ENCODE measurements around the gene LTB4R.

Gene LTB4R

GRCh38 chr14:24270537-24271133, 40.7 kb upstream of the LTB4R start:
- H3K27me3 ChIP-seq (ENCODE audit: low read depth, low read length), result no peaks in the 10 kb centered on the region
- peak overlapping the region; percentile 92 for H3K27ac ChIP-seq (ENCODE audit: low read length)
- peaks cover 28% of the 10 kb centered on the region in 2 donors for H3K36me3 ChIP-seq (ENCODE audit: control insufficient read depth in 1 of 2, insufficient read depth in 2 of 2, low read length in 2 of 2)
- no peaks in the 10 kb centered on the region for H3K9me3 ChIP-seq (ENCODE audit: control insufficient read depth in 1 of 2, low read length in 2 of 2)
- H3K4me1 ChIP-seq (ENCODE audit: control insufficient read depth in 1 of 2, insufficient read depth in 2 of 2, low read length in 2 of 2), result peaks cover 4 to 10% of the 10 kb centered on the region in 2 donors
- H3K4me3 ChIP-seq (ENCODE audit: low read depth in 1 of 2, low read length in 2 of 2), result peak overlapping the region; percentile 80 to 82

DNA sequence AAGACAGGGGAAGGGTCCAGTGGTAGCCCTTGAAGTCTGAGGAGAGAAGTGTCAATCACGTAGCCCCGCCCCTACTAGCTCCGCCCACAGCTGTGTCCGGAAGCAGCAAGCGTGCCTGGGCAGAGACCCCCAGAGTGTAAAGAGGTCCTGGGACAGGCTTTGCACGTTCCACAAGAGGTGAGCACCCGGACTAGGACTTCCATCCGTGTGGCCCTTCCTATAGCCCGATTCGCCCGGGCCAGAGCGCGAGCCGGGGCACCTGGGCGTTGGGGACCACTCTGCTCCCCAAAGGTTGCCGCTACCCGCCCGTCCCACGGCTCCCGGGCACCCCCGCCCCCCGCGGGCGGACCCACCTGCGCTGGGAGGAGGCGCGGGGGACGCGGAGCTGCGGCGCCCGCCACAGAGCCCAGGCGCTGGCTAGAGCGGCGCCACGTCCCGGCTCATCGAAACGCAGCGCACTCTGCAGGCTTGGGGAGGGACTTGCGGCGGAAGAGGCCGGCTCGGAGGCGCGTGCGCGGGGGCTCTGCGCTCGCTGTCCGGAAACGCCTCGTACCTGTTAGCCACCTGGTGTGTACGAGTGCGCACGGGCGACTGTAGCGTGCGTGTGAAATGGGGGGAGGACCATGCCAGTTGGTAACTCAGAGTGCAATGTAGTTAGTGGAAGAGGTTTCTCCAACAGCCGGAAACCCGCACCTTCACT, 40.0 kb upstream of the LTB4R start, which contains the start of gene RABGGTA:
Gene RABGGTA (minus strand): TSS at position 464 of the 700 bp plus-strand sequence. CDS start 482 bp downstream, outside the sequence.
- Histone ChIP-seq H3K36me3 (ENCODE audit: control insufficient read depth in 1 of 2, insufficient read depth in 2 of 2, low read length in 2 of 2) (peaks cover 24 to 25% of the 10 kb centered on the region in 2 donors), H3K4me1 (ENCODE audit: control insufficient read depth in 1 of 2, insufficient read depth in 2 of 2, low read length in 2 of 2) (peaks cover 4 to 10% of the 10 kb centered on the region in 2 donors), H3K27me3 (ENCODE audit: low read depth, low read length) (no peaks in the 10 kb centered on the region), H3K4me3 (ENCODE audit: low read depth in 1 of 2, low read length in 2 of 2) (peak within 1 kb of the TSS; percentile 80 to 82), H3K27ac (ENCODE audit: low read length) (peak within 1 kb of the TSS; percentile 92), H3K9me3 (ENCODE audit: control insufficient read depth in 1 of 2, low read length in 2 of 2) (no peaks in the 10 kb centered on the region)

- Histone ChIP-seq H3K27ac (ENCODE audit: low read length) (peak overlapping the region; percentile 92), H3K27me3 (ENCODE audit: low read depth, low read length) (no peaks in the 10 kb centered on the region), H3K4me3 (ENCODE audit: low read depth in 1 of 2, low read length in 2 of 2) (peak overlapping the region; percentile 80 to 82), H3K4me1 (ENCODE audit: control insufficient read depth in 1 of 2, insufficient read depth in 2 of 2, low read length in 2 of 2) (peaks cover 4 to 10% of the 10 kb centered on the region in 2 donors), H3K9me3 (ENCODE audit: control insufficient read depth in 1 of 2, low read length in 2 of 2) (no peaks in the 10 kb centered on the region), H3K36me3 (ENCODE audit: control insufficient read depth in 1 of 2, insufficient read depth in 2 of 2, low read length in 2 of 2) (peaks cover 18 to 19% of the 10 kb centered on the region in 2 donors)
Observed at GRCh38 chr14:24271834-24272263, 39.5 kb upstream of the LTB4R start.

- H3K9me3 ChIP-seq (ENCODE audit: control insufficient read depth in 1 of 2, low read length in 2 of 2), result no peaks in the 10 kb centered on the region
- no peaks in the 10 kb centered on the region for H3K27me3 ChIP-seq (ENCODE audit: low read depth, low read length)
- H3K36me3 ChIP-seq (ENCODE audit: control insufficient read depth in 1 of 2, insufficient read depth in 2 of 2, low read length in 2 of 2), result peaks cover 14% of the 10 kb centered on the region in 2 donors
- no peak overlapping the region for H3K4me3 ChIP-seq (ENCODE audit: low read depth in 1 of 2, low read length in 2 of 2)
- peaks cover 4 to 10% of the 10 kb centered on the region in 2 donors for H3K4me1 ChIP-seq (ENCODE audit: control insufficient read depth in 1 of 2, insufficient read depth in 2 of 2, low read length in 2 of 2)
- no peak overlapping the region for H3K27ac ChIP-seq (ENCODE audit: low read length)
Observed at GRCh38 chr14:24272467-24272866, 38.8 kb upstream of the LTB4R start.

DNA sequence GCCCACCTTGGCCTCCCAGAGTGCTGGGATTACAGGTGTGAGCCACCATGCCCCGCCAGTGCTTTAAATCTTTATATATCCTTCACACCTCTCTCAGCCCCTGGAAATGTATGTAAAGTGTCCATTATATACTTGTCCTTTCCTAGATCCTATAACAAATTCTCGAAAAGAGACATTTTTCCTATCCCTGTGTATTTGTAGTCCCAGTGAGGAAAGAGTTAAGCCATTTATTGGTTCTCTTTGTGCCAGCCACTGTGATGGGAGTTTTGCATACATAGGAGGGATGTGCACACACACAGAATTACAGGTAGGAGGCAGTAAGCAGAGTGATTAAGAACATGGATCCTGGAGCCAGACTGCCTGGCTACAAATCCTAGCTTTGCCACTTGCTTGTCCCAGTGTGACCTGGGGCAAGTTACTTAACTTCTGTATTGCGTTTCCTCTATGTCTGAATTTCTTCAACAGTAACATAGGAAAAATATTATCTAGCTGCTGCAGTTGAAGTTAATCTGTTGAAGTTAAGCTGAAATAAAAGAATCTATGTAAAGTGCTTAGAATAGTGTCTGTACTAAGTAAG, 37.8 kb upstream of the LTB4R start:
- Histone ChIP-seq H3K4me1 (ENCODE audit: control insufficient read depth in 1 of 2, insufficient read depth in 2 of 2, low read length in 2 of 2) (peaks cover 4 to 10% of the 10 kb centered on the region in 2 donors), H3K27me3 (ENCODE audit: low read depth, low read length) (no peaks in the 10 kb centered on the region), H3K27ac (ENCODE audit: low read length) (no peak overlapping the region)

GRCh38 chr14:24274101-24274543, 37.2 kb upstream of the LTB4R start:
- H3K4me1 ChIP-seq (ENCODE audit: control insufficient read depth in 1 of 2, insufficient read depth in 2 of 2, low read length in 2 of 2), result peaks cover 4 to 10% of the 10 kb centered on the region in 2 donors
- peaks cover 5 to 7% of the 10 kb centered on the region in 2 donors for H3K36me3 ChIP-seq (ENCODE audit: control insufficient read depth in 1 of 2, insufficient read depth in 2 of 2, low read length in 2 of 2)
- no peaks in the 10 kb centered on the region for H3K9me3 ChIP-seq (ENCODE audit: control insufficient read depth in 1 of 2, low read length in 2 of 2)
- H3K27ac ChIP-seq (ENCODE audit: low read length), result no peak overlapping the region
- no peaks in the 10 kb centered on the region for H3K27me3 ChIP-seq (ENCODE audit: low read depth, low read length)
- H3K4me3 ChIP-seq (ENCODE audit: low read depth in 1 of 2, low read length in 2 of 2), result no peak overlapping the region

More for the DNA sequence above, 37.8 kb upstream of the LTB4R start:
- Histone ChIP-seq H3K4me3 (ENCODE audit: low read depth in 1 of 2, low read length in 2 of 2) (no peak overlapping the region), H3K9me3 (ENCODE audit: control insufficient read depth in 1 of 2, low read length in 2 of 2) (no peaks in the 10 kb centered on the region), H3K36me3 (ENCODE audit: control insufficient read depth in 1 of 2, insufficient read depth in 2 of 2, low read length in 2 of 2) (peaks cover 10% of the 10 kb centered on the region in 2 donors)

- no peak overlapping the region for H3K4me3 ChIP-seq (ENCODE audit: low read depth in 1 of 2, low read length in 2 of 2)
- no peaks in the 10 kb centered on the region for H3K36me3 ChIP-seq (ENCODE audit: control insufficient read depth in 1 of 2, insufficient read depth in 2 of 2, low read length in 2 of 2)
- peaks cover under 1 to 2% of the 10 kb centered on the region in 2 donors for H3K4me1 ChIP-seq (ENCODE audit: control insufficient read depth in 1 of 2, insufficient read depth in 2 of 2, low read length in 2 of 2)
- H3K9me3 ChIP-seq (ENCODE audit: control insufficient read depth in 1 of 2, low read length in 2 of 2), result no peaks in the 10 kb centered on the region
- no peaks in the 10 kb centered on the region for H3K27me3 ChIP-seq (ENCODE audit: low read depth, low read length)
- no peak overlapping the region for H3K27ac ChIP-seq (ENCODE audit: low read length)
Observed at GRCh38 chr14:24277071-24277470, 34.2 kb upstream of the LTB4R start.

GRCh38 chr14:24277606-24278321, 33.5 kb upstream of the LTB4R start:
- Histone ChIP-seq H3K9me3 (ENCODE audit: control insufficient read depth in 1 of 2, low read length in 2 of 2) (no peaks in the 10 kb centered on the region), H3K4me1 (ENCODE audit: control insufficient read depth in 1 of 2, insufficient read depth in 2 of 2, low read length in 2 of 2) (no peaks in the 10 kb centered on the region), H3K27ac (ENCODE audit: low read length) (no peak overlapping the region), H3K27me3 (ENCODE audit: low read depth, low read length) (no peaks in the 10 kb centered on the region), H3K36me3 (ENCODE audit: control insufficient read depth in 1 of 2, insufficient read depth in 2 of 2, low read length in 2 of 2) (no peaks in the 10 kb centered on the region), H3K4me3 (ENCODE audit: low read depth in 1 of 2, low read length in 2 of 2) (no peak overlapping the region)

GRCh38 chr14:24278424-24278823, 32.9 kb upstream of the LTB4R start:
- no peaks in the 10 kb centered on the region for H3K36me3 ChIP-seq (ENCODE audit: control insufficient read depth in 1 of 2, insufficient read depth in 2 of 2, low read length in 2 of 2)
- no peaks in the 10 kb centered on the region for H3K4me1 ChIP-seq (ENCODE audit: control insufficient read depth in 1 of 2, insufficient read depth in 2 of 2, low read length in 2 of 2)
- no peaks in the 10 kb centered on the region for H3K27me3 ChIP-seq (ENCODE audit: low read depth, low read length)
- no peaks in the 10 kb centered on the region for H3K9me3 ChIP-seq (ENCODE audit: control insufficient read depth in 1 of 2, low read length in 2 of 2)
- no peak overlapping the region for H3K27ac ChIP-seq (ENCODE audit: low read length)
- H3K4me3 ChIP-seq (ENCODE audit: low read depth in 1 of 2, low read length in 2 of 2), result no peak overlapping the region

GRCh38 chr14:24279301-24280186, 31.8 kb upstream of the LTB4R start:
- Histone ChIP-seq H3K4me1 (ENCODE audit: control insufficient read depth in 1 of 2, insufficient read depth in 2 of 2, low read length in 2 of 2) (no peaks in the 10 kb centered on the region), H3K27ac (ENCODE audit: low read length) (no peak overlapping the region), H3K27me3 (ENCODE audit: low read depth, low read length) (no peaks in the 10 kb centered on the region)

More at GRCh38 chr14:24279301-24280186, 31.8 kb upstream of the LTB4R start:
- no peak overlapping the region for H3K4me3 ChIP-seq (ENCODE audit: low read depth in 1 of 2, low read length in 2 of 2)
- no peaks in the 10 kb centered on the region for H3K36me3 ChIP-seq (ENCODE audit: control insufficient read depth in 1 of 2, insufficient read depth in 2 of 2, low read length in 2 of 2)
- H3K9me3 ChIP-seq (ENCODE audit: control insufficient read depth in 1 of 2, low read length in 2 of 2), result no peaks in the 10 kb centered on the region
